ENCODE data around the gene GALNT16.

- no peak for TF ChIP-seq EZH2 (optimal IDR thresholded peaks at IDR 0.05; ENCODE audit: low read depth, low read length)
- TF ChIP-seq, protein P1, sequence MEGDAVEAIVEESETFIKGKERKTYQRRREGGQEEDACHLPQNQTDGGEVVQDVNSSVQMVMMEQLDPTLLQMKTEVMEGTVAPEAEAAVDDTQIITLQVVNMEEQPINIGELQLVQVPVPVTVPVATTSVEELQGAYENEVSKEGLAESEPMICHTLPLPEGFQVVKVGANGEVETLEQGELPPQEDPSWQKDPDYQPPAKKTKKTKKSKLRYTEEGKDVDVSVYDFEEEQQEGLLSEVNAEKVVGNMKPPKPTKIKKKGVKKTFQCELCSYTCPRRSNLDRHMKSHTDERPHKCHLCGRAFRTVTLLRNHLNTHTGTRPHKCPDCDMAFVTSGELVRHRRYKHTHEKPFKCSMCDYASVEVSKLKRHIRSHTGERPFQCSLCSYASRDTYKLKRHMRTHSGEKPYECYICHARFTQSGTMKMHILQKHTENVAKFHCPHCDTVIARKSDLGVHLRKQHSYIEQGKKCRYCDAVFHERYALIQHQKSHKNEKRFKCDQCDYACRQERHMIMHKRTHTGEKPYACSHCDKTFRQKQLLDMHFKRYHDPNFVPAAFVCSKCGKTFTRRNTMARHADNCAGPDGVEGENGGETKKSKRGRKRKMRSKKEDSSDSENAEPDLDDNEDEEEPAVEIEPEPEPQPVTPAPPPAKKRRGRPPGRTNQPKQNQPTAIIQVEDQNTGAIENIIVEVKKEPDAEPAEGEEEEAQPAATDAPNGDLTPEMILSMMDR (IDR thresholded peaks at IDR 0.05; ENCODE audit: low read length) = no peak
- TF ChIP-seq EZH2phosphoT487 (IDR thresholded peaks at IDR 0.05; ENCODE audit: low read length) = no peak
Observed at GRCh38 chr14:69237584-69237983, 22.4 kb upstream of the GALNT16 start.

Measured in MM.1S (cell line).